Breast epithelium (tissue), 4 donors: ENCODE data around the gene MICAL2. TPM values are rescaled to one million over a fixed set of nuclear protein-coding genes. Genes with fewer than 3 reads are reported as not detected.

Experiments used
- DNase-seq, 2 donors: peaks; one replicate each; pipeline ENCODE4 v3.0.0-alpha.2; 2019; ENCODE audit warnings: low spot score in 2 of 2
- H3K27ac ChIP-seq, 2 donors: fragments of 200-600 bp; sonication (generic) in 1 of 2; one replicate each; pipeline ENCODE4 v1.5.1; 2016 to 2019; ENCODE audit warnings: mild to moderate bottlenecking in 1 of 2
- H3K27me3 ChIP-seq, 2 donors: fragments of 200-600 bp; sonication (generic) in 1 of 2; one replicate each; pipeline versions ENCODE4 v1.5.1 to v1.6.0; 2017 to 2019; ENCODE audit warnings: control low read depth in 1 of 2, mild to moderate bottlenecking in 1 of 2
- H3K36me3 ChIP-seq: fragments of 200-600 bp; one replicate; pipeline ENCODE4 v1.5.1; 2019
- H3K4me1 ChIP-seq, 2 donors: fragments of 200-600 bp; sonication (generic); one replicate each; pipeline ENCODE4 v1.5.1; 2016 to 2019; ENCODE audit warnings: control low read depth in 1 of 2
- H3K4me3 ChIP-seq, 3 donors: fragments of 200-600 bp; sonication (generic); 1 replicate in 2 of 3; 2 replicates in 1 of 3; pipeline ENCODE4 v1.5.1; 2016 to 2019; ENCODE audit warnings: mild to moderate bottlenecking in 3 of 3, moderate library complexity in 2 of 3
- H3K9me3 ChIP-seq, 2 donors: fragments of 200-600 bp; sonication (generic) in 1 of 2; one replicate each; pipeline ENCODE4 v1.5.1; 2016 to 2019; ENCODE audit warnings: control low read depth in 1 of 2
- CTCF ChIP-seq, 3 donors: fragments of 450-650 bp; IDR thresholded peaks; one replicate each; pipeline ENCODE4 v1.5.1; 2016 to 2017; ENCODE audit warnings: antibody characterized with exemption in 3 of 3, mild to moderate bottlenecking in 3 of 3, moderate library complexity in 3 of 3
- POLR2A ChIP-seq: fragments of 450-650 bp; IDR thresholded peaks from one replicate; pipeline ENCODE4 v1.6.1; 2016; ENCODE audit warnings: antibody characterized with exemption, mild to moderate bottlenecking, moderate library complexity
- POLR2AphosphoS5 ChIP-seq, 3 donors: sonication (generic); formaldehyde crosslinking; IDR thresholded peaks; one replicate each; pipeline ENCODE4 v1.6.1; 2017; ENCODE audit warnings: antibody characterized with exemption in 3 of 3
- intact Hi-C: fragments of 100-400 bp; cut with DNase I; formaldehyde crosslinking; loops from one replicate; pipeline ENCODE4 v1.15.1; 2023; ENCODE audit warnings: low total_unique reads
- total RNA-seq, 3 donors: library from RNA; depleted of rRNA; stranded (reverse); fragments of >200 nt; gene quantifications; one replicate each; pipeline ENCODE4 v1.1.0, GENCODE V29; 2016

Gene MICAL2
- total RNA-seq, 3 donors from 2014 or later, result 30.9 to 52.4 (median 38.6) TPM

- intact Hi-C loops, result no loop called here
Measured at GRCh38 chr11:12274056-12274455, 163.7 kb downstream of the MICAL2 start.

GRCh38 chr11:12274558-12275197, 164.3 kb downstream of the MICAL2 start:
- H3K4me3 ChIP-seq, result no peak overlapping the region
- no peaks in the 10 kb centered on the region for H3K9me3 ChIP-seq
- no peaks in the 10 kb centered on the region for H3K4me1 ChIP-seq
- H3K36me3 ChIP-seq, result no peaks in the 10 kb centered on the region
- no peak overlapping the region for H3K27ac ChIP-seq
- no peaks in the 10 kb centered on the region for H3K27me3 ChIP-seq
- DNase-seq, result peak in 1 of 2 donors; percentile 38
- TF ChIP-seq CTCF (IDR thresholded peaks at IDR 0.05) (no peak), POLR2AphosphoS5 (IDR thresholded peaks at IDR 0.05) (no peak), POLR2A (no peak)
- intact Hi-C loops, result no loop called here

More at GRCh38 chr11:12274056-12274455, 163.7 kb downstream of the MICAL2 start:
- TF ChIP-seq CTCF (IDR thresholded peaks at IDR 0.05) (no peak), POLR2AphosphoS5 (IDR thresholded peaks at IDR 0.05) (no peak), POLR2A (no peak)
- no peaks in the 10 kb centered on the region for H3K27me3 ChIP-seq
- no peak overlapping the region for H3K4me3 ChIP-seq
- no peak overlapping the region for H3K27ac ChIP-seq
- DNase-seq, result peak in 1 of 2 donors; percentile 22
- H3K9me3 ChIP-seq, result no peaks in the 10 kb centered on the region
- no peaks in the 10 kb centered on the region for H3K4me1 ChIP-seq
- no peaks in the 10 kb centered on the region for H3K36me3 ChIP-seq

- Histone ChIP-seq H3K27ac (no peak overlapping the region), H3K9me3 (no peaks in the 10 kb centered on the region), H3K4me3 (no peak overlapping the region), H3K36me3 (no peaks in the 10 kb centered on the region), H3K4me1 (no peaks in the 10 kb centered on the region), H3K27me3 (no peaks in the 10 kb centered on the region)
- TF ChIP-seq POLR2AphosphoS5 (IDR thresholded peaks at IDR 0.05) (no peak), POLR2A (no peak), CTCF (IDR thresholded peaks at IDR 0.05) (no peak)
- intact Hi-C loops, result no loop called here
- peak in 1 of 2 donors; percentile 43 for DNase-seq
Measured at GRCh38 chr11:12275818-12276217, 165.4 kb downstream of the MICAL2 start.

- no peaks in the 10 kb centered on the region for H3K4me1 ChIP-seq
- TF ChIP-seq POLR2AphosphoS5 (IDR thresholded peaks at IDR 0.05) (no peak), CTCF (IDR thresholded peaks at IDR 0.05) (no peak), POLR2A (no peak)
- intact Hi-C loops, result no loop called here
- no peaks in the 10 kb centered on the region for H3K36me3 ChIP-seq
- no peak for DNase-seq
- H3K27me3 ChIP-seq, result no peaks in the 10 kb centered on the region
- H3K4me3 ChIP-seq, result no peak overlapping the region
- H3K9me3 ChIP-seq, result no peaks in the 10 kb centered on the region
- no peak overlapping the region for H3K27ac ChIP-seq
Measured at GRCh38 chr11:12276356-12276755, 166.0 kb downstream of the MICAL2 start.

GRCh38 chr11:12276831-12277475, 166.6 kb downstream of the MICAL2 start:
- H3K4me3 ChIP-seq, result no peak overlapping the region
- intact Hi-C loops, result no loop called here
- H3K27me3 ChIP-seq, result no peaks in the 10 kb centered on the region
- no peak for DNase-seq
- no peak overlapping the region for H3K27ac ChIP-seq
- no peaks in the 10 kb centered on the region for H3K36me3 ChIP-seq
- no peaks in the 10 kb centered on the region for H3K9me3 ChIP-seq
- no peak for TF ChIP-seq POLR2AphosphoS5 (IDR thresholded peaks at IDR 0.05)
- no peak for TF ChIP-seq CTCF (IDR thresholded peaks at IDR 0.05)
- TF ChIP-seq POLR2A, result no peak
- H3K4me1 ChIP-seq, result no peaks in the 10 kb centered on the region
